Daoy (cell line): ENCODE data around the gene TMEM125. TPM values are rescaled to one million over a fixed set of nuclear protein-coding genes. Genes with fewer than 3 reads are reported as not detected.

Experiments used
- DNase-seq: peaks from one replicate; pipeline ENCODE4 v3.0.0-alpha.2; 2015; ENCODE audit warnings: low read depth
- total RNA-seq: library from RNA; depleted of rRNA; stranded (reverse); fragments of >200 nt; shearing (Covaris generic); gene quantifications from 2 replicates; pipeline ENCODE4 v1.2.3, GENCODE V29; 2014

TMEM125 gene
- total RNA-seq, 1 experiment from 2014 or later, result not detected

DNA sequence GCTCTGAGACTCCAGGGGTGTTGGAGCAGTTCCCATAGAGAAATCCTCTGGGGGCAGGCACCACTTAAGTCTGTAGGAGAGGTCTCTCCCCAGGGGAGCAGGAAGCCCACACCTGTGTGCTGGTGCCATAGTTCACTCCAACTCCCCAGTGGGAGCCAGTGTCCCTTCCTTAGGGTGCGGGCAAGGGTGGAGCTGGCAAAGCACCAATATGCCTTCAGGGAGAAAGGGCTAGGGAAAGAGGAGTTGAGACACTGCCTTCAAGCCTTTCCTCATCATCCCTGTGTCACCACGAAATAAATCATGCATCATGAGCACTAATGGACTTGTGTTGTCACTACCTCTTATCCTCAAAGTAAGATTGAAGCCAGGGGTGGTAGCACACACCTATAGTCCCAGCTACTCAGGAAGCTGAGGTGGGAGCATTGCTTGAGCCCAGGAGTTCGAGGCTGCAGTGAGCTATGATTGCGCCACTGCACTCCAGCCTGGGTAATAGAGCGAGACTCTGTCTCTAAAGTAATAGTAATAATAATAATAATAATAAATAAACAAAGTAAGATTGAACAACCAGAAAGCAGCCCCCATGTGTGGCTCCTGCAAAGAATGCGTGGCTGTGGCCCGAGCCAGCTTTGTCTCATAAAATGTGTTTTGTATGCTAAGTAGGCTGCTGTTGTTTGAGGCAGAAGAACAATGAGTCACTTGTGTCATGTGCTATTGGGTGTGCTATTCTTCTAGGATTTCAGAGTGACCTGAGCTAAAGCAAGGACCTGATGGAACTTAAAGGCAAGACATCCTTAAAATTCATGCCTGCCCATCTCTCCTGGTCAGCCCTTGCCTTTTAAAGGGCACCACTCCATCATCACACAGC lies 24.3 kb downstream of the TMEM125 start:
- peak; percentile 53 for DNase-seq

DNA sequence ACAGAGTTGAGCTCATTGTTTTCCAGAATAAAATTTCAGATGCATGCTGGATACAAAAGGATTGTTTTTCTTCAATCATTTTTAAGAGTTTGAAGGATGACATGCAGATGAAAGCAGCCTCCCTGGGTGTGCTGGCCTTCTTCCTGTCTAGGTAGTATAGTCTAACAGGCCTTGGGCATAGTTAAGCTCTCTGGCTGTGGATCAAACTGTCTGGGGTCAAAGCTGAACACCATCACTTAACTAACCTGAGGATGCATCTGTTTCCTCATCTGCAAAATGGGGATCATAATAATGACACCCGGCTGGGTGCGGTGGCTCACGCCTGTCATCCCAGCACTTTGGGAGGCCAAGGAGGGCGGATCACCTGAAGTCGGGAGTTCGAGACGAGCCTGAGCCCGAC lies 25.0 kb downstream of the TMEM125 start:
- DNase-seq, result no peak

DNA sequence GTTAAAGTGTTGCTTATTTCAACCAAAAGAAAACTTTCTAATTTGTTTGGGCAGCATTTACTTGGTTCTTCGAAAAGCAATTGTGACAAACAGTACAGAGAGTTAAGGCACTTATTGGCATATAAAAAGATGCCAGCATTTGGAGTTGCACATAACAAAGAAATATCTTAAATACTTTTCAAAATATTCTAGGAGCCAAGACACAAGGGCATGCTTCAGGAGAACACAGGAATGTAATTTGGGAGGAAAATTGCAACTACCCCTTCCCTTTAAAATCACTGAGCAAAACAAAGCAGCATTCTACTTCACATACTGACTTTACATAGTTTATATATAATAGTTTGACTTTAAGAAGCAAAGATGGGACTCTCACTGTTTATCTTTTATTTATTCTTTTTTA lies 26.4 kb downstream of the TMEM125 start:
- DNase-seq, result no peak

DNA sequence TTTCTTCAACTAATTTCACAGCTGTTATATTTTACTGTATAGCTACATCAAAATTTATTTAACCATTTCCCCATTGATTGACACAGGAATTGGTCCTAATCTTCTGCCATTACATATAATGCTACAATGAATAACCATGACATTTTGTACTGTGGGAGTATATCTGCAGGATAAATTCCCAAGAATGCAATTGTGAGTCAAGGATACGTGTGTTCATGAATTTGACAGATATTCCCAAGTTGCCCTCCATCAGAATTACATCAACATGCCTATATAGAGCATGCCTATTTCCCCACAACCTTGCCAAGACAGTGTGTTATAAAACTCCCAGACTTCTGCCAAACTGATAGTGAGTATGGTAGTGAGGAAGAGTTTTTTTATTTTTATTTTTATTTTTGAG lies 28.3 kb downstream of the TMEM125 start:
- DNase-seq, result no peak

DNA sequence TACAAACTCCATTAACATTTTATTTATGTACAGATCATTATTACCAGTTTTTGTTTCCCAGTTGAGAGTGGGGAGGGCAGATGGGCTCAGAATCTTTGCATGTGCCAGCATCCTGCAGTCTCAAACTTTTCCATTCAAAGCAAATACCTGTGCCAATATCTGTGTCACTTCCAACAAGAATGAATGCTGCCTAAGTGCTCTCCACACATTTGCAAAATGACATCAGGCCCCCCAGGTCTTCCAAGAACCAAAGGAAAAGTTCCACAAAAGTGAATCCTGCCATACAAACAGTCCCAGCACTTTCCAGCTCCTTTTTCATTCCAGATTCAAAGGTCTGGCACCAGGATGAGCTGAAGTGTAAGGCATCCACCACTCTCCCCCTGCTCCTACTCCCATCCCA lies 29.3 kb downstream of the TMEM125 start:
- DNase-seq, result no peak

DNA sequence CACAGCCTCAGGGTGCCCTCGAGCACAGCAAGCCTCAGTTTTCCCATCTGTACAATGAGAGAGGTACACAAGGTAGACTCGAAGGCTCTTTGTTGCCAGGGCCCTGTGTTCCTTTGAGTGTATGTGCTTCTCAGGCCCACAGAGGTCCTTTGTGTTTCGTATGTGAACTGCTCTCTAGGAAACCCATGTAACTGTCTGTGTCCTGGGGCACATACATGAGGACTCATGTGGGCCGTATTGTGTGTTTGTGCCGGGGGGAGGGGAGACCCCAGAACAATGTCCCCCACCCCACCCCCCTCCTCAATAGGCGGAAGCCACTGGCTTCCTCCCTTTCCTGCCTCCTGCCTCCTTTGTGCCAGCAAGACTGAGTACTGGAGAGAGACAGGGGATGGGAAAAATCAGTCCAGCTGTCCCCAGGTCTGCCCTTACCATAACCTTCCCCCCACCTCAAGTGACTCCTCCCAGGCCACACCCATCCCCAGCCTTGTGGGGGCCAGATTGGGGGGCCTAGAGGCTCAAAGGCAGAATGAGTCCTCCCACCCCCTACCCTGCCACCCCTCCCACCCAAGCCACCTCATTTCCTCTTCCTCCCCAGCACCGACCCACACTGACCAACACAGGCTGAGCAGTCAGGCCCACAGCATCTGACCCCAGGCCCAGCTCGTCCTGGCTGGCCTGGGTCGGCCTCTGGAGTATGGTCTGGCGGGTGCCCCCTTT lies 30.8 kb downstream of the TMEM125 start, which contains the start of gene TIE1:
TIE1 (plus strand) TSS at position 605 of the 717 bp plus-strand sequence; CDS start at position 695, 90 bp downstream.
- peak; percentile 74 for DNase-seq

DNA sequence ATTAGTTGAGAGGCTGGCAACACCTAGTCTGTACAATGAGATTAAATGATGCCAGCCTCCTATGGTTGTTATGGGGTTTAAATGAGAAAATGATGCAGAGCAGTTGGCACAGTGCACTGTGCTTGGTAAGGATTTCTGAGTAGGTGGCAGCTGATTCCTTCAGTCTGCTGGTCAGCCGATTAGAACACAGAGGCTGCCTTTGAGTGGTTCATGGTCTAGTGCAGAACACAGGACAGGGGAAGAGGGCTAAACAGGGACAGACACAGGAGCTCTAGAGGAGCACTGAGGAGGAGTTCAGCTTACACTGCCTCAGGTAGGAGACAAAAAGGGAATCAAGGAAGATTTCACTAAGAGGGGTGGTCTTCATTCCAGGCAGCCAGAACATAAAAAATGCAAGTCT lies 32.4 kb downstream of the TMEM125 start:
- DNase-seq, result no peak

DNA sequence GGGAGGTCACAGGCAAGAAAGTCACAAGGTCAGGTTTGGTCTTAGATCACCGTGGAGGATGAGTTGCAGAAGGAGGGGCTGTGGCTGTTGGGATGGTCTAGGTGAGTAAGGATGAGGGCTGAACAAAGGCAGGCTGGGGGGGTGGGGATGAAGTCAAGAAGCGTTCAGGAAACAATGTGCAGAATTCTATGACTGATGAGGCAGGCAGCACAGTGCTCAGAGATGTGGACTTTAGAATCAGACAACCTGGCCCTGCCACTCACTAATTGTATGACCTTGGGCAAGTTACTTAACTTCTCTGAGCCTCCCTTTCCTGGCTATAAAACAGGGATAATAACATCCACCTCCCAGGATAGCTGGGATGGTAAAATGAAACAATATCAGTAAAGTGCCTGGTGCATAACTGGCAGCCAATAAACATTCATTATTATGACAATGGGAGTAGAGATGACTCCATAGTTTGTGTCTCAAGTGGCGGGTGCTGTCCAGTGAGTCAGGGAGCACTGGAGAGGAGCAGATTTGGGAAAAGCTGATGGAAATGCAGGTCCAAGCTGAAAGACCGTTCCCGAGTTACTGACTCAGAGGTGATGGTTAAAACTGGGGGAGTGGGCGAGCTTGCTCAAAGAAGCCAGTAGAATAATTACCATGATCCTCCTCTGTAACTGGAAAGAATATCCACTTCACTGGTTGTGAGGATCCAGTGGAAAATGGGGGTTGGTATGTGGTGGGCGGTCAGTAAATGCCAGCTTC lies 33.1 kb downstream of the TMEM125 start:
- peak; percentile 36 for DNase-seq

DNA sequence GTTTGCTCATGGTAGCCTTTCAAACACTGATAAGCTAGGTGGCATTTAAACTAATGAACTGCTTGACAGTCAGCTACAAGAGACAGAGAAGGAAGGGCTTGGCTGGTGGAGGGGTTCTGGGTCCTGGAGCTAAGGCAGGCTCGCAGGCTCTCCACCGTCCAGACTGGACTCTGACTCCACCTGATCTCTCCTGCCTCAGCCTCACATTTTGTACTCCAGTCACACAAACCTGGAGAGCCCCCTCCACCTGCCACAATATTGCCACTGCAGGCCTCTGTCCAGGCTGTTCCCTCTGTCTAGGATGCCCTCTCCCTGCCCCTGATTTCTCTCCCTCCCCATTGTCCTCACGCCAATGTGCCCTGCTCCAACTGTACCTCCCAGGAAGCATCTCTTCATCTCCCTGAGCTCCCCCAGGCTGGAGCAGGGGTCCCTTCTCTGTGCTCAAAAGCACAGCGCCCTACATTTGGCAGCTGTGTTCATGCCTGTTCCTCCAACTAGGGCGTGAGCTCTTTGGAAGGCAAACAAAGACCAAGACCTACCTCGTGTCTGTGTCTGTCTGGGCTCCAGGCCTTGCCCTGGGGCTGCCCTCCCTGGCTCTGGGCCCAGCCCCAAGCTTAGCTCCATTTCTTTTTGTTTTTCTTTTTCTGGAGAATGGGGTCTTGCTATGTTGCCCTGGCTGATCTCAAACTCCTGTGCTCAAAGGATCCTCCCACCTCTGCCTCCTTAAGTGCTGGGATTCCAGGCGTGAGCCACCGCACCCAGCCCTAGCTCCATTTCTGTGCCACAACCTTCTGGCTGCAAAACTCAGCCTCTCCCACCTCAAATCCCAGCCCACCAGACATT lies 33.9 kb downstream of the TMEM125 start:
- no peak for DNase-seq

DNA sequence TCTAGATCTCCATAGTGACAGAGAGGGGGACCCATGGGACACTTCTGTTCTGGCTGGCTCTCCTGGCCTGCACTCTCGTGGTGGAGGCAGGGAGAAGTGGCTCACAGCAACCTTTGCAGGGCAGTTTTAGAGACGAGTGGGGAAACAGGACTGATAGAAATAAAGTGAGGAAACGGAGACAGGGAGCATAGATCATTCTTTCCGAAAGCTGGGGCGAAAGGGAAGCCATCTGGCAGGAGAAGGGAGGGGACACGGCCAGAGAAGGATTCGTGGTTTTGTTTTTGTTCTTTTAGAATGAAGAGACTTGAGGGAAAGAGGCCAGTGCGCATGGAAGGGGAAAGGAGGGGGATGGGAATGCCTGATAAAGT lies 34.5 kb downstream of the TMEM125 start:
- DNase-seq, result no peak

DNA sequence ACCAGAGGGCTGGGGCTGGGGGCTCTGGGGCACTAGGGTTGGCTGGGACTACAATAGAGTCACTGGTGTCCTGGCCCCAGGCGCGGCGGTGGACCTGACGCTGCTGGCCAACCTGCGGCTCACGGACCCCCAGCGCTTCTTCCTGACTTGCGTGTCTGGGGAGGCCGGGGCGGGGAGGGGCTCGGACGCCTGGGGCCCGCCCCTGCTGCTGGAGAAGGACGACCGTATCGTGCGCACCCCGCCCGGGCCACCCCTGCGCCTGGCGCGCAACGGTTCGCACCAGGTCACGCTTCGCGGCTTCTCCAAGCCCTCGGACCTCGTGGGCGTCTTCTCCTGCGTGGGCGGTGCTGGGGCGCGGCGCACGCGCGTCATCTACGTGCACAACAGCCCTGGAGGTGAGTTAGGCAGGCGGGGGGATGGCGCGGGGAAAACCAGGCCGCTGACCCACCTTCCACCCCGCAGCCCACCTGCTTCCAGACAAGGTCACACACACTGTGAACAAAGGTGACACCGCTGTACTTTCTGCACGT lies 35.1 kb downstream of the TMEM125 start:
- no peak for DNase-seq

DNA sequence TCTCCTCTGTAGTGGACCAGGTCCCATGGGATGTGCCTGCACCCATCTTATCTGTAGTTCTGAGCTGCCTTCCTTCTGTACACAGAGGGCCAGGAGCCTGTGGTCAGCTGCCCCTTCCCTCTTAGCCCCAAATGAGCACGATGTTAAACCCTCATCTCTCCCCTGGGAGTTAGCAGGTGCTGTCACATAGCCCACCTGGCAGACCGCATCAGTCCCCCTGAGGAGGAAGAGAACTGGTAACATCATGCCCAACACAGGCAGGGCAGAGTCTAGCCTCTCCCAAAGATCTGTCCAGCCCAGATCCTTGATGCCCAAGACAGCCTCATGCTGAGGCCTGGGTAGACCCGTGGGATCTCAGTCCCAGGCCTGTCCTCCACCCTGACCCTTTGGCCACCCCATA lies 35.7 kb downstream of the TMEM125 start:
- no peak for DNase-seq

DNA sequence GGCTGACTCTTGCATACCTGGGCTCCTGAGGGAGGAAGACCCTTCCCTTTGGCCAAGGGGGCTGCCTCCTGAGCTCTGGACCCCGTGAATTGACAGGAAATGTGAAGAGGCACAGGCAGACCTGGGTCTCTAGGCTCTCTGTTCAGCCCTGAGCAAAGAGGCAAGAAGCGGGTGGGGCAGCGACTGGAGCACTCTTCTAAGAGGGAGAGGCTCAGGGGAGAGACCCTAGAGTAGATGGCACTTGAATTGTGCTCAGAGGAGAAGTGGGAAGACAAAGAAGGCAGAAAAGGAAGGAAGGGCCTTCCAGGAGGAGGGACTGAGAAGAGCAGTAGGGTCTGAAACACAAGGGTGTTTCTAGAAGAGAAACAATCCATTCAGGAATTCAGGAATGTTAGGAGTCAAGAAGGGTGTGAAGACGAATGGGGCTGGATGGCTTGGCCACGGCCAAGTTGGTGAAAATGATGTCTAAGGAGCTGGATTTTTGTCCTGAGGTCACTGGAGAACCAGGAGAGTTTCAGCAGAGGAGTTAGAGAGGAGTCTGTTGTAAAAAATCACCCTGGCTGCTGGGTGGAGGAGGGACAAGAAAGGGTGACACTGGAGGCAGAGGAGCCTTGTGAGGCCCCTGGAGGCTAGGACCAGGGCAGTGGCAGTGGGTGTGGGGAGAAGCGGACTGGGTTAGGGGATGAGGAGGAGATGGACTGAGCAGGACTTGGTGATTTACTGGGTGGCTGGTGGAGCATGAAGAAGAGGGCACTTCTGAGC lies 36.3 kb downstream of the TMEM125 start:
- DNase-seq, result no peak

DNA sequence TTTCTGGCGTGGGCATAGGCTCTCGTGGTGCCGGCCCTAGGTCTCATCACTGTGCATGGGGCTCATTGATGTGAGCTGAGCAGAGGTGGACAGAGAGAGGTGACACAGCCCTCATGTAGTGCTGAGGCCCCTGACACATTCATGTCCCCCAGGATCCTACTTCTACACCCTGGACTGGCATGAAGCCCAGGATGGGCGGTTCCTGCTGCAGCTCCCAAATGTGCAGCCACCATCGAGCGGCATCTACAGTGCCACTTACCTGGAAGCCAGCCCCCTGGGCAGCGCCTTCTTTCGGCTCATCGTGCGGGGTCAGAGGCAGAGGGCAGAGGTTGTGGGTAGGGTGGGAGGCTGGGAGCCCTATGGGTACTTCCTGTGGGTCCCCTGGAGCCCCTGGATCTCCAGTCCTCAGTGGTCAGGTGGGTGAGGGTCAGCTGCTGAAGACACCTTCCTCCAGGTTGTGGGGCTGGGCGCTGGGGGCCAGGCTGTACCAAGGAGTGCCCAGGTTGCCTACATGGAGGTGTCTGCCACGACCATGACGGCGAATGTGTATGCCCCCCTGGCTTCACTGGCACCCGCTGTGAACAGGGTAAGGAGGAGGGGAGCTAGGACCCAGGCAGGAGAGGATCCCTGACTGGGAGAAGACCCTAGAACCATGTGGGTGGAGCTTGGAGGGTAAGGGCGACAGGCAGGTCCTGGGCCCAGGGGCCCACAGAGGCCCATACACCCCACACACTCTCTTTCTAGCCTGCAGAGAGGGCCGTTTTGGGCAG lies 37.1 kb downstream of the TMEM125 start:
- DNase-seq, result no peak

DNA sequence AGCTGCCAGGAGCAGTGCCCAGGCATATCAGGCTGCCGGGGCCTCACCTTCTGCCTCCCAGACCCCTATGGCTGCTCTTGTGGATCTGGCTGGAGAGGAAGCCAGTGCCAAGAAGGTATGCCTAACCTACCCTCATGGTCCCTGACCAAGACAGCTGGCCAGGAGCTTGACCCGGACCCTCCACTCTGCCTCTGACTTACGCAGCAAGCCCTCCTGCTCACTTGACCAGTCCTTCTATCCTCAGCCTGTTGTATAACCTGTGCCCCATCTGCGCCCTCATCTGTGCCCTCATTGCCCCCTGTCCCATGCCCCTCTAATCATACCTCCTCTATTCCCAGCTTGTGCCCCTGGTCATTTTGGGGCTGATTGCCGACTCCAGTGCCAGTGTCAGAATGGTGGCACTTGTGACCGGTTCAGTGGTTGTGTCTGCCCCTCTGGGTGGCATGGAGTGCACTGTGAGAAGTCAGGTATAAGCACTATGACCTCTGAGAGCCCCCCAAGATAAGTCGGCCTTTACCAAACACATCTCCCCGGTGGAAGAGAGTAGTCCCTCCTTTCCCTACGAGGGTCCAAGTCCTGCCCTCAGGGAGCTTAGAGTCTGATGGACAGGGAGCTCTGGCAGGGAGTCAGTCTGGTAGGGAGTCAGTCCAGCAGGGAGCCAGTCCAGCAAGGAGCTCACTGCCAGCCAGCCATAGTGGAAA lies 37.8 kb downstream of the TMEM125 start:
- no peak for DNase-seq

DNA sequence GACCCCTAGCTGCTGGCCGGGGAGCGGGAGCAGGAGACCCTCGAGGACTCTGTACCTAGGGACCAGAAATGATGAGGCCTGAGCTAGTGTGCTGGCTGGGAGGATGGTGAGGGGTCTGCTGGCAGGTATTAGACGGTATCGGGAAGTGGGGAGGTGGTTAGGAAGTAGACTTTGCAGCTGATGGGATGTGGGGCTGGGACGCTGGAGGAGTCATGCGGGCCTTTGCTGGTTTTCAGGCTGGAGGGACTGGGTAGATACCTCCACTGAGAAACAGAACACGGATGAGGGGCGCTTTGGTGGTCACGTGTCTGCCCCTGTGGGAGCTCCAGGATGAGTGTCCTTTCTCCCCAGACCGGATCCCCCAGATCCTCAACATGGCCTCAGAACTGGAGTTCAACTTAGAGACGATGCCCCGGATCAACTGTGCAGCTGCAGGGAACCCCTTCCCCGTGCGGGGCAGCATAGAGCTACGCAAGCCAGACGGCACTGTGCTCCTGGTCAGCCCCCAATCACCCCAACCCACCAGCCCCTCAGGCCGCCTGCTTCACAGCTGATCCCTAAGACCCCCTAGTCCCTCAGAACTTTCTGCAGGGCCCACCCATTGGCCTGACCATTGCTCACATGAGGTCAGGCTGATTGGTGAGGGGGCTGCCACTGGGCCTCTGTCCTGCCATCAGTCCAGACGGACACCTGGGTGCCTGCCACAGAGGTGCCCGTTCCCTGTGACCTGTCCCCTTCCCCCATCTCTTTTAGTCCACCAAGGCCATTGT lies 39.0 kb downstream of the TMEM125 start:
- no peak for DNase-seq

DNA sequence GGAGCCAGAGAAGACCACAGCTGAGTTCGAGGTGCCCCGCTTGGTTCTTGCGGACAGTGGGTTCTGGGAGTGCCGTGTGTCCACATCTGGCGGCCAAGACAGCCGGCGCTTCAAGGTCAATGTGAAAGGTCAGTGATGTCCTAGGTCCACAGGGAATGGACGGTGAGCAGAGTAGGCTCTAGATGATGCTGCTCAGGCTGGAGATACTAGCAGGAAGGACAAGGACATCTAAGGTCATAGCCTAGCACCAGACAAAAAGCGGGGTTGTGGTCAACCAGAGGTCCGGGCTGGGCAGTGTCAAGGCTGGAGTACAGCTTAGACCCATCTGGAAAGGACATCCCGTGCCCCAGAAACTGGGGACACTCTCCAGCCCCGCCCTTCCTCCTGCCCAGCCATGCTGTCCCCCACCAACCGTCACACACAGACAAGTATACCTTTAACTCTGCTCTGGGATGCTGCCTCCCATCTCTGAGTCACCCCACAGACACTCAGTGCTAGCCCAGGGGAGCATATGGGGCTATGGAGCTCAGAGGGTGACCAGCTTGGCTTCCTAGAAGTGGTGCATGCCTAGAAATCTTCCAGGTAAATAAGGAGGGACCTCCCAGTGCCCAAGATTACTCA lies 39.7 kb downstream of the TMEM125 start:
- DNase-seq, result no peak

DNA sequence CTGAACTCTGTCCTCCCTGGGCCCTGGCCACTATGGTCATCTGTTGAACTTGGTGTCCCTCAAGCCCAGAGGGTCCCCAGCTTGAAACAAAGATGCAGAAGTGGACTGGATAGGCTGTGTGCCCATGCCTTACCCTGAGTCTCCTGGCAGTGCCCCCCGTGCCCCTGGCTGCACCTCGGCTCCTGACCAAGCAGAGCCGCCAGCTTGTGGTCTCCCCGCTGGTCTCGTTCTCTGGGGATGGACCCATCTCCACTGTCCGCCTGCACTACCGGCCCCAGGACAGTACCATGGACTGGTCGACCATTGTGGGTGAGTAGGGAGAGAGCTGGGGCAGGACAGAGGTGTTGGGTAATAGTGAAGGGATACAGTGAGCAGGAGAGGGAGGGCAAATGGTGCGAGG lies 41.7 kb downstream of the TMEM125 start:
- no peak for DNase-seq
